GM18507 (cell line): ENCODE measurements around the gene SCTR.

ENCODE experiments used
- DNase-seq: peaks from one replicate; pipeline ENCODE4 v3.0.0; 2011; ENCODE audit warnings: low read depth; ENCODE audit not compliant: insufficient read length; ENCODE audit errors: extremely low spot score
- FAIRE-seq: peaks from 2 replicates; lab custom pipeline; 2011; peaks lifted over from hg19 to GRCh38; lab: Jason Lieb, UNC

SCTR gene

DNA sequence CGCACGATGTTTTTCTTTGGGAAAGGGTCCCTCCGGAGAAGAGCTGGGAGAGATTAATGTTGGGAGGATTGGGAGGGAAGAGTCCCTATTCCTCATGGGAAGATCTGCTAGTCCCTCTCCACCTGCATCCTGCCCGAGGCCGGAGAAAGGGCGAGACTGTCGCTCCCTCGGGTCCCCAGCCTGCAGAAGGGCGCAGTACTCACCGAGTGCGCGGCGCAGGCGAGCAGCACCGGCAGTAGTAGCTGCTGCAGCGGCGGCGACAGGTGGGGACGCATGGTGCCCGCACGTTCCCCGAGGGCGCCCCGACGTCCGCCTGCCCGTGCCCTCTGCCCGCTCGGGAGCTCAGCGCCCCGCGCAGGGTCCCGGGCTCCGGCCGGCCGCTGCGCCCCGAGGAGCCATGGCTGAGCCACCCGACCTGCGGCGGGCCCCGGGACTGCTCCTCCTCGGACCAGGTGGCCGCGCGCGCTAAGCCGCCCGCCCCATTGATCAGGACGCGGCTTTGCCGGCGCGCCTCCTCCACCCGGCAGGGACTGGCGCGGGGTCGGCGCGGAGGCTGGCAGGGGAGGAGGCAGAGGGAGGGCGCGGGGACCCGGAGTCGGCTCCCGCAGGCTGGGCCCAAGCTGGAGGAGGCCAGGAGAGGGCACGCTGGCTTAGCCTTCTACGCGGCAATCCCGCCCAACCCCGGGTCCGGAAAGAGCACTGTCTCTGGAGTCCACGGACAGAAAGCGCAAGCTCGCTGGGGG lies at the start of gene SCTR:
SCTR (minus strand) TSS at position 532 of the 743 bp plus-strand sequence; CDS start at position 275, 257 bp downstream.
- DNase-seq (no peak), FAIRE-seq (no peak)

DNA sequence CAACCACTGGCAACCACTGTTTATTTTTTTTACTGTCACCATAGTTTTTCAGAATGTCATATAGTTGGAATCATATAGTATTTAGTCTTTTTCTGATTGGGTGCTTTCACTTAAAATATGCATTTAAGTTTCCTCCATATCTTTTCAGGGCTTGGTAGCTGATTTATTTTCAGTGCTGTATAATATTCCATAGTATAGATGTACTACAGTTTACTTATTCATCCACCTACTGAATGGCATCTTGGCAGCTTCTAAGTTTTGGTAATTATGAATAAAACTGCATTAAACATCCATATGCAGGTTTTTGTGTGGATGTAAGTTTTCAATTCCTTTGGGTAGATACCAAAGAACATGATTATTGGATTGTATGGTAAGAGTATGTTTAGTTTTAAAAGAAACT lies 43.0 kb upstream of the SCTR start:
- FAIRE-seq, result no peak

DNA sequence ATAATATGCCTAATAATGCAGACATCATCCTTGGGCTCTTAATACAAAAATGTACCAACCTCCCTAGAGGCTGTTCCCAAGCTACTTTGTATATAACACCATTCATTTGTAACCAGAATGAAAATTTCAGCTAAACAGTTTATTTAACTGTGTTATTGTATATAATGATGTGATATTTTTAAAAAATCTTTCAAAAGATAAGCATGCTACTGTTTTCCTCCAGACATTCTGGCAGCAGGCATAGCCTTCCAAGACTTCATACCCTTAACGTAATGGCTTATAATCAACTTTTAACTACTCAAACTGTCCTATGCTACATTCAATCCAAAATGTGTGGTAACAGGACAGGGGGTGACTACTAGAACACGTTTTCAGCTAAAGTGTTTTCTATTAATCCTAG lies 41.2 kb upstream of the SCTR start:
- FAIRE-seq (no peak), DNase-seq (no peak)

More for the DNA sequence above, 43.0 kb upstream of the SCTR start:
- no peak for DNase-seq

DNA sequence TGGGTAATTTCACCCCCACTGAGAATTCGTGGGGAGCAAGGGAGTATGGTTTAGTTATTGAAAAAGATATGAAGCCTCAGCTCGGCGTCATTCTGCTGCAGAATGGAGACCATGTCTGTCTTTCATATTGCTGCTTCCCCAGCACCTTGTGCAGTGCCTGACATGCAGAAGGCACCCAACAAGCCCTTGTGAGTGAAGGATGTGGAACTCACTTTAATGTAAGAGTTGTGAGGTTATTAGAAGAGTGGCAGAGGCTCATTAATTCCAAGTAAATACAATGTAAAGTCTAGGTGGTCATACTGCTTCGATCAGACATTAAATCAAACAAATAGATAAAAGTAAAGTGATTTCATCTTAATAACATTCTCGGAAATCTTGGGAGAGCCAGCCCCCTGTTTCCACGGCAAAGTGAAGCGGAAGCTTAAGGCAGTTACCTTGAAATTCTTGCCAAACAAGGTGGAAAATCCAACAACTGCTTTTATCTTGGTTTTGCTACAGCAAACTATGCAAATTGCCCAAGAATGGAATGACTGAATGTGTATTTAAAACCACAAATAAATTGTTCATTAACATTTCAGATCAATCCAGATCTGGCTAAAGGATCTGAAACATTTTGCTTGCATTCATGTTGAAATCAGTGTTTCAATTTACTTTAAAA lies 29.5 kb upstream of the SCTR start:
- DNase-seq (no peak), FAIRE-seq (no peak)

DNA sequence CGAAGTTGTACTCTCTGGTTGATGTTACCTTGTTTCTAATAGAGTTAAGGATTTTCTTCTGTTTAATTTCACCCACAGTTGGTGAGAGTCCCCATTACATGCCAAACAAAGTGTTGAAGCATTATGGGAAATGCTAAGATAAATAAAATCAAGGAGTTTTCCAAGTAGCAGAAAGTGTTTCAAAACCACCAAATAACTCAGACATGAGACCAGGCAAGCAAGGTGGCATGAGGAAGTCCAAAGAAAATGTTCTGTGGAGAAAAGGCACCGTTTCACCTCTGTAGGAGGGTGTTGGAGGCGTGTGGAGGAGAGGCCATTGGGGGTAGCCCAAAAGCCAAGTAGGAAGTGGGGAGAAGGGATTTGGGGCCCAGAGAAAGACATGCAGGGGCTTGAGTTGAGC lies 28.6 kb upstream of the SCTR start:
- FAIRE-seq, result no peak
- DNase-seq, result no peak

DNA sequence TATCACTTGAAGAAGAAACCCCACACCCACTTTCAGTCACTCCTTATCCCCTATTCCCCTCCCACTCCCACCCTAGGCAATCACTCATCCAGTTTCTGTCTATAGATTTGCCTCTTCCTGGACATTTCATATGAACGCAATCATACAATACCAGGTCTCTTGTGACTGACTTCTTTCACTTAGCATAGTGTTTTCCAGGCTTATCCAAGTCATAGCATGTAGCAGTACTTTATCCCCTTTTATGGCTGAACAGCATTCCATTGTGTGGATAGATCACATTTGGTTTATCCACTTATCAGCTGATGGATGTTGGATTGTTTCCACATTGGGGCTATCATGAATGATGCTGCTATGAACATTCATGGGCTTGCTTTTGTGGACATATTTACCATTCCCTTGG lies 26.6 kb upstream of the SCTR start:
- FAIRE-seq, result no peak
- DNase-seq, result no peak

DNA sequence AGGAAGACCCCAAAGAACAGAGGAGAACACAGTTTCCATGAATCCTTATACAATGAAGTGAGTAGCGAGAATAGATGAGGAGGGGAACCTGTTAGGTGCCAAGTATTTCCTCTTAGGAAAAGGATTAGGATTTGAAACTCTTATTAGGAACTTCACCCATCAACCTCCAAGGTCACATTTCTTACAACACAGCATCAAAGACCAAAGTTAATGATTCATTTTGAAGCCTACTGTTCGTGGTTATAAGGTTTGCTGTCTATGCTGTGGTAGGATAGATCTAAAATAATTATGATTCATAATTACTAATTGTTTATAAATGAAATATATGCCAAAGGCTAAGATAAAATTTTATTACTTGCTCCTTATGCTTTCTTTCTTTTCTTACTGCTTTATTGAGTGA lies 26.1 kb upstream of the SCTR start:
- DNase-seq, result no peak
- FAIRE-seq, result no peak

DNA sequence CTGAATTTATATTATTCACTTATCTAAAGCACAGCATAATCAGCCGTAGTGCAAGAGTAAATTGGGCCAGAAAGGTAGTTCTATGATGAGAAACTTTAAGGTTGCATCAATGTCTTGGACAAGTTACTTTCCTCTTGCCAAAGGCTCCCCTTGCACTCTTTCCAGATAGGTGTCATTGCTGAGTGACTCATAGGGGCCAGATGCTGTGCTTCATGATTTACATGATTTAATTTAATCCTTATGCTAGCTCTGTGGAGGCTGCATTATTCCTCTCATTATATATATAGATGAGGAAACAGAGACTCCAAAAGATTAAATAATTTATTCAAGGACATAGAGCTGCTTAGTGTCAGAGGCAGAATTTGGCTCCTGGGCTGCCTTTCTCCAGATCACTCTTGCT lies 25.0 kb upstream of the SCTR start:
- FAIRE-seq (no peak), DNase-seq (no peak)

DNA sequence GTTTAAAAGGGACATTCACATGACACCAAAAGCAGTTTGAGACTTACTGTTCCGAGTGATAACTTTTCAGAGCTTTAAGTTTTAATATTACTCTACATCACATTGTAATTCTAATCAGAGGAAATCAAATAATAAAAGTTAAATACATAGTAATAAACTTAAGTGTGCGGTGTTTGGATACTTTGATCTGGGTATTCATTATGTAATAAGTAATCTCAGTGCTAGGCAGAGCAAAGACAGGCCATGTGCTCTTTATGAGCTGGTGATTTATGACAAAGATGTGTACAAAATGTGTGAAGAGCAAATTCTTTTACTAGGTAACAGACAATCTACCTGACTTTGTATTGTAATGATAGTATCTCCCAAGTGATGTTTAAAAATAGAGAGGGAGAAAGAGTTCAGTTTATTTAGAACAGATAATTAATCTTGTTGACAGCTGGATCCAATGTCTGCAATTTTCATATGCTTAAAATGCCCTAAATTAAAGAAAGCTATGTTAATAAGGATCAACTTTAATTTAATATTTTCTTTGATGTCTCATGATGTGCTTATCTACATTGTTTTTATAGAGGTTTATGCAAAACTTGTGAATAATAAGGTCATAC lies 24.3 kb upstream of the SCTR start:
- no peak for FAIRE-seq

DNA sequence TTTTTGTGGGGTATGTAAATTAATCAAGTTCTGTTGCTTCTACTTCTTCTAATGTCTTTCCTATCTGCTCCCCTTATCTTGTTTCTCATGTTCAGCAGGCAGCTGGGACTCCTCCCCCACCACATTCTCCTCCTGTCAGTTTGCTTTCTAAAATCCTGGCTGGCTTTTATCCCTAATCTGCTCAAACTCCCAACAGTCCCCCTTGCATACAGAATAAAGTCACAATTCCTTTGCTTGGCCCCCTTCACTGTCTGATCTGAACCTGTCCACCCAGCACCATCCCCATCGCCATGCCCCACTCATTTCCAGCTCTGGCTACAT lies 22.1 kb upstream of the SCTR start:
- no peak for FAIRE-seq

More for the DNA sequence above, 24.3 kb upstream of the SCTR start:
- DNase-seq, result no peak

DNA sequence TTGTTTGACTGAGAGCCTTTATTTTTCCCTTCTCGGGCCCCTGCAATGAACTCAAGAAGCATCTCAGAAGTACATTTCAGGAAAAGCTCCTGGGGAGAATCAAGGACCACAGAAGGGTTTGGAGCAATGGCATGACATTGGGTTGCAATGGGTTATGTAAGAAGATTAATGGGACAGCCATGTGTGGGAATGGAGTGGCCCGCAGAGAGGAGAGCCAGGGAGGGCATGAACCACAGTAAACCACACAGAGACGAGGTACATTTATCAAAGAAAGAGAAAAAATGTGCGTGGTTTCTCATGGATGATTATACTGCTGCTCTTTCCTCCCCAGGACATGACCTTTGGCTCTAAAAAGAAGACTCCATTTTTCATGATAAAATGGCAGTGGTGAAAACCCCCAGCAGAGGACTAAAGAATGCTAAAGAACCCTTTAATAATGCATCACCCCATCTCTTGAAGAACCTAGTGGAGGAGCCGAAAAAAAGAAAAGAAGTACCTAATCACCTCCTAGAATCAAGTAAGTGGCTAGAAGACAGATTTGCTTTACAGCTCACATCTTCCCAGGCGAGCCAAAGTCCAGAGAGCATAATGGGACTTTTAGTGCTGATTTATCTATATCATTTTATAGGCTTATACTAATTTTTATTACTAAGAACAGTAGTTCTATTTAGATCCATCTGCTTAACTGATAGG lies 21.6 kb upstream of the SCTR start:
- no peak for FAIRE-seq
- no peak for DNase-seq

More for the DNA sequence above, 22.1 kb upstream of the SCTR start:
- no peak for DNase-seq

DNA sequence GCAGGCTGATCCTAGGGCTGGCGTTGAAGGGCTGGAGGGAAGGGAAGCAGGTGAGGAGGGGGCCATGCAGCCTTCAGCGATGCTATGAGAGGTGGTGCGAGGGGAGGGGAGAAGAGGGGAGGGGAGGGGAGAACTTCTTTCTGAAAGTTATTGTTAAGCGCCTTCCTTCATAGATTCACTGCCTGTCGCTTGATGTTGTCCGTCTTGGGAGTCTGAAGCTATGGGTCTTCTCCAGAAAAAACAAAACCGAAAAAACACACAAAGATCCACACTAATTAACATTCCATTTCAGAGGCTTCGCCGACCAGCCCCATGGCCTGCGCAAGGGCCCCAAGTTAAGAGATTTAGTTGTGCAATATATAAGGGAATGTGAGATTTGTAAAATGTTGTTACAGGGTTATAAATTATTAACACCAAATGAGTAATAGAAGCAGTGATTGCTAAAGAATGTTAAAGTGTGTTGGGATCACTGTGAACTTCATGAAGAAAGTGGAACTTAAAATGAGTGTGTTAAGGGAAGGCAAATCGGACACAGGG lies 20.7 kb upstream of the SCTR start:
- FAIRE-seq, result no peak
- no peak for DNase-seq

DNA sequence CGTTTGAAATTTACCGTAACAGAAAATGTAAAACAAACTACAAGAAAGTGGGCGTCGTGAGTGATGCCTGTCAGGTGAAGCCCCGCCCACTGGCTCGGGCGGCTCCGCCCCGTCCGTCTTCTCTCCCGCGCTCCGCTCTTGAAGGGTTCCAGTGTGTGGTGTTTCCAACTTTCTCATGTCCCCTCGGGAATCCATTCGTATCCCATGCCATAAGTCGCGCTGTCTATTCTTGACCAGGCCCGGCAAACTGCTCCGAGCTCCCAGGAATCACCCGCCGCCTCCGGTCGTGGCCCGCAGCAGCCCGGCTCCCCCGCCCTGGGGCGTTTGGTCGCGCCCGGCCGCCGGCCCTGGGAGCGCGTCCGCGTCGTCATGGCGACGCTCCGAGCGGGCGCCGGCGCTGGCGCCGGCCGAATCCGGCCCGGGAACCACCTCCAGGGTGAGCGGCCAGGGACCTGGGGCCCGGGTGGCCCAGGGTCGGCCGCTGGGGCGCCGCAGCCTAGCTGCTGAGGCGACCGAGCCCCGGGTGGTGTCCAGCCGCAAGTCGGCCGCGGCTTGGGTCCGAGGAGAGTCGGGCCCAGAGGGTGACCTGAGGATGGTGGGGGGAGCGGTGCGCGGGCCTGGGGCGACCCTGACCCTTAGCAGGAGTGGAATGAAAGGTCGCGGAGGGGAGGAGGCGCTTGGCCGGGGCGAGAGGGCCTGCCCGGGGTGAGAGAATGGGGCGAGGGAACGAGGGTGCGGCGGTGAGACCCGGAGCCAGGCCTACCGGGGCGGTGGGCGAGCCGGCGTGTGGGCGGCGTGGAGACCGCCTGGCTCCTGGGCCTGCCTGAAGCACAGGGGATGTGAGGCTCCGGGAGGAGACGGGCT lies 20.0 kb upstream of the SCTR start, which contains the start of gene CFAP221:
CFAP221 (plus strand) TSS at position 375 of the 864 bp plus-strand sequence. CDS start 1,683 bp downstream, outside the sequence.
- no peak for FAIRE-seq
- DNase-seq, result no peak

DNA sequence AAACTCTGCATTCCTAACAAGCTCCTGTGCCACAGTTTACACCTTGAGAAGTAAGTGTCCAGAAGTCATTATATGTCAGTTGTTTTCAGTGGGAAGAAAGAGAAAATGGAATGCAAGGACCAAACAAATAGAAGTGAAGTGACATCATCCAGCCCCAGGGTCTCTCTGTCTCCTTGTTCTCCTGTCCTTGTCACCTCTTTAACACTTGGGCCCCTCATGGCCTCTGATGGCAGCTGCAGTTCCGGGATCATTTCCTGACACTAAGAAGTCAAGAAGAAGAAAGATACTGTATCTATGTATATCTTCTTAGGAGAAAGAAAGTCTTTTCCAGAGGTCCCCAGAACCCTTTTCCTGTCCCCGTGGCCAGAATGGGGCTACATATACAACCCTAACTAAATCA lies 17.2 kb upstream of the SCTR start:
- FAIRE-seq (no peak), DNase-seq (no peak)

DNA sequence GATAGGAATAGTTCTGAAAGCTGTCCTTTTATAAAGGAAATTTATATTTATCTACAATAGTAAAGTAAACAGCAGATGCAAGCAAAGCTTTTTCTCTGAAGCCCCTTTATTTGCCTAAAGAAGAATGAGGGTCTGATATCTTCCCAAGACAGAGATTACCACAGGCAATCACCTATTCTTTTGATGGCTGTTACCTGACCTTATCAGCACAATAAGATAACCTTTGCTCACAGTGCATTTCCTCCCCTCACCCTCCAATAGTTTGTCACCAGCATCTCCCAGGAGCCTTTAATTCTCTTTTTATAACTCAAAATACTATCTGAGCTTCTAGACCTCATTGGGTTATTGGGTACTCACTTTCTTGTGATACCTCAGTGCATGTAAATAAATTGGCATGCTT lies 13.5 kb upstream of the SCTR start:
- no peak for DNase-seq
- no peak for FAIRE-seq

DNA sequence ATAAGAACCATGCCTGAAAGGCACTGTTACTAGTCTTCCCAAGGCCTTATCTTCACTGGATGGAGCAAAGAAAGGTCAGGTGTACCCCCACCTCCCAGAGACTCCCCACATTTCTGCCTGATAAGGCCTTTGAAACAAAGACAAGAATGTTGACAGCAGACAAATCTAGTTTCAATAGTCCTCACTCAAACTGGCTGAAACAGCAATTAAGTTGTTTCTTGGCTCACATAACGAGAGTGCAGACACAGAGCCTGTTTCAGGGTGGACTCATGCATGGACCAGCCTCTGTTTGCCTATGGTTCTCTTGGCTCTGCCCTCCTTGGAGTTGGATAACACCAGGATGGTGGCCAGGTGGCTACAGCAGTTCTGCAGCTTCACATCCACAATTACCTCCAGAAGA lies 12.4 kb upstream of the SCTR start:
- no peak for FAIRE-seq
- no peak for DNase-seq

DNA sequence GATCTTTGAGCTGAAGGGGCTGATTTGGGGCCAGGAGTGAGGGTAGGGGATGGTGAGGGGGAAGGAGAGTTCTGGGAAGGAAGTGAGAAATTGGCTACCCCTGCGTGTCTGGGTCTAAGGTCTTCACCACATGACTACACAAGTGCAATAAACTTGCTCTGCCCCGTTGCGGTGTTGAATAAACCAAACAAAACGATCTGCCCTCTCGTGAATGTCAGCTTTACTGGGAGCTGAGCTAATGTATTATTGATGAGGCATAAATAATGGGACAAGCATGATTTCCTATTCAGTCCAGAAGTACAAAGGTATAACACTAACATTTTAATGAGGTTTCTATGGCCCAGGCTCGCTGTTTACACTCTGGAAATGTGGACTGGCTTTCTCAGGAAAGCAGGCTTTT lies 11.9 kb upstream of the SCTR start:
- DNase-seq (no peak), FAIRE-seq (no peak)

DNA sequence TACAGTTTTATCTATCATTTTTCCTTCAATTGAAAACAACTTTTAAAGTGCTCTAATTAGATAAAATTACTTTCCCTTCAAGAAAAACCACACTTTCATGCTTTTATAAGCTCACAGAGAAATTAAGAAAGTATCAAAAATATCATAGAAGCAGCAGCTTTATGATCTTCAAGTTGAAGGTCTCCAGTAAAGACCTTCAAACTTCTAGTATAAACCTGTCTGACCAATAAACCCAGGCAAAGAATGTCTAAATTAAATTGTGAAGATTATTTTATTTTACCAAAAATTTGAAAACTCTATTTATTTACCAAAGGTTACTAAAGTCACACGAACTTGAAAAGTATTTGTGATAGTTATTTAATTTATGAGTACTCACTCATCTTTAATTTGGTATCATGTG lies 9.3 kb upstream of the SCTR start:
- FAIRE-seq (no peak), DNase-seq (no peak)

DNA sequence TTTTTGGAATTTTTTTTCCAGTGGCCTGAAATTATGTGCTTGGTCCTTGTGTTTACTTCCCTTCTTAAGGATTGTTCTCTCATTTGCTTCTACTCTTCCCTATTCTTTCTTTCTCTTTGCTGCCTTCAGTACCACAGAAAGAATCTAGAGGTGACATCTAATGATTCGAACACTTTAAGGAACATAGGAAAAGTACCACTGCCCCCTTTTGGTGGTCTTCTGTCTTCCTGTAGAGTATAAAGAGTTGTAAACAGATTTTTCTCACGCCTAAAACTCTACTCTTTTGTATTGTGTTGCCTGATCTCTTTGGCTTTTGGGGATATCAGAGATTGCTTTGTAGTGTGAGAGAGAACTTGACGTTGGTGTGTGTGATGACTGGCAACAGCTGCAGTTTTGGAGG lies 7.0 kb upstream of the SCTR start:
- no peak for DNase-seq
- FAIRE-seq, result no peak
